ENCODE data around the gene CCSER1. TPM values are rescaled to one million over a fixed set of nuclear protein-coding genes. Genes with fewer than 3 reads are reported as not detected.

Gene CCSER1
- total RNA-seq, 1 experiment from 2014 or later = 4.1 TPM

GRCh38 chr4:91037951-91038350 lies 910.8 kb downstream of the CCSER1 start:
- ChIA-PET CTCF (no interaction called here), POLR2A (no interaction called here)
- Histone ChIP-seq H3K4me1 (no peaks in the 10 kb centered on the region), H3K4me3 (ENCODE audit: low read depth, low read length) (no peak overlapping the region), H3K36me3 (ENCODE audit: control insufficient read depth, insufficient read depth, low read length) (no peaks in the 10 kb centered on the region), H3K9me3 (no peaks in the 10 kb centered on the region), H3K27me3 (replicated peaks; ENCODE audit: control insufficient read depth, insufficient read depth, low read length) (no peaks in the 10 kb centered on the region)
- H3K36me3 Mint-ChIP-seq (ENCODE audit: insufficient read depth, unreplicated experiment) = no peaks in the 10 kb centered on the region
- no peak for TF ChIP-seq CTCF (IDR thresholded peaks at IDR 0.05; ENCODE audit: insufficient read depth in 1 of 2, low read depth in 1 of 2, low read length in 1 of 2, severe bottlenecking in 1 of 2, unreplicated experiment in 1 of 2)
- H3K27me3 Mint-ChIP-seq (ENCODE audit: insufficient read depth, unreplicated experiment) = no peaks in the 10 kb centered on the region
- DNase-seq = no peak
- no peak overlapping the region for H3K4me3 Mint-ChIP-seq (ENCODE audit: unreplicated experiment)
- no TSS peak for BruUV-seq (replicated peaks)
- H3K27ac Mint-ChIP-seq (ENCODE audit: unreplicated experiment) = no peak overlapping the region
- intact Hi-C loops (cut with micrococcal nuclease; ENCODE audit: unreplicated experiment) = no loop called here
- no peaks in the 10 kb centered on the region for H3K9me3 Mint-ChIP-seq (ENCODE audit: unreplicated experiment)
- H3K4me1 Mint-ChIP-seq (ENCODE audit: low read depth, unreplicated experiment) = no peaks in the 10 kb centered on the region

GRCh38 chr4:91057871-91058270 lies 930.7 kb downstream of the CCSER1 start:
- Mint-ChIP-seq H3K27me3 (ENCODE audit: insufficient read depth, unreplicated experiment) (no peaks in the 10 kb centered on the region), H3K9me3 (ENCODE audit: unreplicated experiment) (no peaks in the 10 kb centered on the region), H3K27ac (ENCODE audit: unreplicated experiment) (no peak overlapping the region), H3K36me3 (ENCODE audit: insufficient read depth, unreplicated experiment) (no peaks in the 10 kb centered on the region), H3K4me1 (ENCODE audit: low read depth, unreplicated experiment) (no peaks in the 10 kb centered on the region), H3K4me3 (ENCODE audit: unreplicated experiment) (no peak overlapping the region)
- no peak for TF ChIP-seq CTCF (IDR thresholded peaks at IDR 0.05; ENCODE audit: insufficient read depth in 1 of 2, low read depth in 1 of 2, low read length in 1 of 2, severe bottlenecking in 1 of 2, unreplicated experiment in 1 of 2)
- H3K9me3 ChIP-seq = no peaks in the 10 kb centered on the region
- CTCF ChIA-PET = no interaction called here
- BruUV-seq (replicated peaks) = no TSS peak
- no peaks in the 10 kb centered on the region for H3K27me3 ChIP-seq (replicated peaks; ENCODE audit: control insufficient read depth, insufficient read depth, low read length)
- no peaks in the 10 kb centered on the region for H3K4me1 ChIP-seq
- H3K4me3 ChIP-seq (ENCODE audit: low read depth, low read length) = no peak overlapping the region
- POLR2A ChIA-PET = no interaction called here
- no peaks in the 10 kb centered on the region for H3K36me3 ChIP-seq (ENCODE audit: control insufficient read depth, insufficient read depth, low read length)
- DNase-seq = no peak
- intact Hi-C loops (cut with micrococcal nuclease; ENCODE audit: unreplicated experiment) = no loop called here

- no TSS peak for BruUV-seq (replicated peaks)
- no peak for DNase-seq
Observed at GRCh38 chr4:91058345-91058744, 931.2 kb downstream of the CCSER1 start.

More at GRCh38 chr4:91058345-91058744, 931.2 kb downstream of the CCSER1 start:
- Mint-ChIP-seq H3K4me3 (ENCODE audit: unreplicated experiment) (no peak overlapping the region), H3K9me3 (ENCODE audit: unreplicated experiment) (no peaks in the 10 kb centered on the region), H3K27ac (ENCODE audit: unreplicated experiment) (no peak overlapping the region), H3K4me1 (ENCODE audit: low read depth, unreplicated experiment) (no peaks in the 10 kb centered on the region), H3K27me3 (ENCODE audit: insufficient read depth, unreplicated experiment) (no peaks in the 10 kb centered on the region), H3K36me3 (ENCODE audit: insufficient read depth, unreplicated experiment) (no peaks in the 10 kb centered on the region)
- no peaks in the 10 kb centered on the region for H3K36me3 ChIP-seq (ENCODE audit: control insufficient read depth, insufficient read depth, low read length)
- ChIA-PET CTCF (no interaction called here), POLR2A (no interaction called here)
- H3K4me1 ChIP-seq = no peaks in the 10 kb centered on the region
- H3K27me3 ChIP-seq (replicated peaks; ENCODE audit: control insufficient read depth, insufficient read depth, low read length) = no peaks in the 10 kb centered on the region
- no peak for TF ChIP-seq CTCF (IDR thresholded peaks at IDR 0.05; ENCODE audit: insufficient read depth in 1 of 2, low read depth in 1 of 2, low read length in 1 of 2, severe bottlenecking in 1 of 2, unreplicated experiment in 1 of 2)
- no peak overlapping the region for H3K4me3 ChIP-seq (ENCODE audit: low read depth, low read length)
- intact Hi-C loops (cut with micrococcal nuclease; ENCODE audit: unreplicated experiment) = no loop called here
- H3K9me3 ChIP-seq = no peaks in the 10 kb centered on the region

Measured in Caco-2 (cell line).